Smooth muscle cell of the umbilical artery (primary cell): ENCODE data around the gene BAZ1A. TPM values are rescaled to one million over a fixed set of nuclear protein-coding genes. Genes with fewer than 3 reads are reported as not detected.

Experiments
- total RNA-seq: library from RNA; depleted of rRNA; stranded (reverse); fragments of >200 nt; gene quantifications from 2 replicates; pipeline ENCODE4 v1.2.3, GENCODE V29; 2014

Gene BAZ1A
- total RNA-seq = 23.8 and 50.3 TPM in 2 replicates

DNA sequence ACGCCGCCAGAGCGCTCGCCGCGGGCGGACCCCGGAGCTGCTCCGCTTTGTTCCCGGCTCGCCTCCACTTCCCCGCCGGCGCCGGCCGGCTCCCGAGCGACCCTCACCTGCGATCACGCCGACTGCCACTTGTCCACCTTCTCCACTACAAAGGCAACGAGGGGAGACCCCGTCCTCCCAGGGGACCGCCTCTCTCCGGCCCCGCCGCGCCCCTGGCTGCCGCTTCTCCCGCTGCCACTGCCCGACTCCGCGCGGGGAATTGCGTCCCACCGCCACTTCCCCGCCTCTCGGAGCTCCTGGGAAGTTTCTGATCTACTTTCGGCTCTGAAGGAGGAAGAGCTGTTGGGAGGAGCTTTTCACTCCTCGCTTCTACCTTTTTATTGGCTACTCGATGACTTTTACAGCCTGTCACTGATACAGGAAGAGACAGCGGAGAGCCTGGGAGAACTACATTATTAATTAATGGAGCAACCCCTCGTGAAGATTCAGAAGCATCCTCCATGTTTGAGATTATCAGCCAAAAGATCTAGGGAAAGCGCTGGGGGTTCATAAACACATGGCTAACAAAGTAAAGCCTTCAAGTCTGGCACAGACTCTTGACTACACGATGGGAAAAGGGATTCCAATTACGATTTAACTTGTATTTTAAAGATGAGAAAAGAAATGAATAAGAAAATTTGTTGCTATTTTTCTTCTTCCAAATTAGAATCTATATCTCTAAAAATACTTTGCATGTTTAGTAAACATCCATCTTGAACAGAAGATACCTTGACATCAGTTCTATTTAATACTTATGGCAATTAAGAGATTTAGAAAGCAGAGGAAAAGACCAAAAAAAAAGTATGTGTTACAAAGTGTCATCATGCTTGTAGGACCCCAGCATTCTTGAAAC is at the start of gene BAZ1A:
Gene BAZ1A, minus strand, starts transcription at position 330 of the 892 bp plus-strand sequence. CDS start 756 bp downstream, outside the sequence.

GRCh38 chr14:34714320-34715126 is 160.6 kb downstream of the BAZ1A start, which contains the start of gene CFL2:
TSS of gene CFL2 (minus strand) at chr14:34714593. CDS start at chr14:34714540, 53 bp downstream.

Other genes starting within 250 kb of the BAZ1A start
- 209 and 276 TPM in 2 replicates for gene SNX6, start 245.2 kb downstream of the BAZ1A start, total RNA-seq
- gene CFL2, start 160.8 kb downstream of the BAZ1A start, total RNA-seq = 108 and 149 TPM in 2 replicates
- gene SRP54, start 107.6 kb upstream of the BAZ1A start, total RNA-seq = 111 and 134 TPM in 2 replicates
- gene FAM177A1, start 170.9 kb upstream of the BAZ1A start, total RNA-seq = 53.7 and 70.6 TPM in 2 replicates
- gene PPP2R3C, start 246.6 kb upstream of the BAZ1A start, total RNA-seq = 31.9 and 46.9 TPM in 2 replicates
- gene PRORP, start 247.2 kb upstream of the BAZ1A start, total RNA-seq = 27.6 and 35.2 TPM in 2 replicates